NB4 (cell line): ENCODE data around the gene OR6B3.

Experiments used
- DNase-seq: peaks from one replicate; pipeline ENCODE4 v3.0.0; 2010; ENCODE audit warnings: low read depth
- H3K4me3 ChIP-seq: one replicate; pipeline ENCODE4 v1.5.1; 2011; ENCODE audit warnings: mild to moderate bottlenecking, low read depth, low read length, moderate library complexity
- MAX ChIP-seq: IDR thresholded peaks from 2 replicates; pipeline ENCODE4 v1.6.1; 2011; ENCODE audit warnings: low read depth, low read length
- MYC ChIP-seq: IDR thresholded peaks from 2 replicates; pipeline ENCODE4 v1.6.1; 2011; ENCODE audit warnings: low read depth, low read length
- POLR2A ChIP-seq: IDR thresholded peaks from 2 replicates; pipeline ENCODE4 v1.6.1; 2011; ENCODE audit warnings: mild to moderate bottlenecking; ENCODE audit not compliant: insufficient read length; ENCODE audit errors: extremely low read depth
- TF ChIP-seq, protein P1 (sequence below): IDR thresholded peaks from one replicate; pipeline ENCODE4 v1.5.1; 2012; ENCODE audit warnings: low read depth, low read length

Gene OR6B3

GRCh38 chr2:240053173-240054155, at the start of gene OR6B3:
TSS of gene OR6B3 (minus strand) at chr2:240053521.
- TF ChIP-seq MYC = no peak
- no peak for TF ChIP-seq POLR2A
- no peak for TF ChIP-seq MAX
- TF ChIP-seq, protein P1, sequence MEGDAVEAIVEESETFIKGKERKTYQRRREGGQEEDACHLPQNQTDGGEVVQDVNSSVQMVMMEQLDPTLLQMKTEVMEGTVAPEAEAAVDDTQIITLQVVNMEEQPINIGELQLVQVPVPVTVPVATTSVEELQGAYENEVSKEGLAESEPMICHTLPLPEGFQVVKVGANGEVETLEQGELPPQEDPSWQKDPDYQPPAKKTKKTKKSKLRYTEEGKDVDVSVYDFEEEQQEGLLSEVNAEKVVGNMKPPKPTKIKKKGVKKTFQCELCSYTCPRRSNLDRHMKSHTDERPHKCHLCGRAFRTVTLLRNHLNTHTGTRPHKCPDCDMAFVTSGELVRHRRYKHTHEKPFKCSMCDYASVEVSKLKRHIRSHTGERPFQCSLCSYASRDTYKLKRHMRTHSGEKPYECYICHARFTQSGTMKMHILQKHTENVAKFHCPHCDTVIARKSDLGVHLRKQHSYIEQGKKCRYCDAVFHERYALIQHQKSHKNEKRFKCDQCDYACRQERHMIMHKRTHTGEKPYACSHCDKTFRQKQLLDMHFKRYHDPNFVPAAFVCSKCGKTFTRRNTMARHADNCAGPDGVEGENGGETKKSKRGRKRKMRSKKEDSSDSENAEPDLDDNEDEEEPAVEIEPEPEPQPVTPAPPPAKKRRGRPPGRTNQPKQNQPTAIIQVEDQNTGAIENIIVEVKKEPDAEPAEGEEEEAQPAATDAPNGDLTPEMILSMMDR = no peak
- DNase-seq = no peak
- H3K4me3 ChIP-seq = no peak within 1 kb of the TSS

GRCh38 chr2:240098349-240098748, 45.0 kb upstream of the OR6B3 start:
- no peak overlapping the region for H3K4me3 ChIP-seq
- DNase-seq = no peak
- TF ChIP-seq POLR2A (no peak), MYC (no peak), MAX (no peak)
- TF ChIP-seq, protein P1 = no peak

DNA sequence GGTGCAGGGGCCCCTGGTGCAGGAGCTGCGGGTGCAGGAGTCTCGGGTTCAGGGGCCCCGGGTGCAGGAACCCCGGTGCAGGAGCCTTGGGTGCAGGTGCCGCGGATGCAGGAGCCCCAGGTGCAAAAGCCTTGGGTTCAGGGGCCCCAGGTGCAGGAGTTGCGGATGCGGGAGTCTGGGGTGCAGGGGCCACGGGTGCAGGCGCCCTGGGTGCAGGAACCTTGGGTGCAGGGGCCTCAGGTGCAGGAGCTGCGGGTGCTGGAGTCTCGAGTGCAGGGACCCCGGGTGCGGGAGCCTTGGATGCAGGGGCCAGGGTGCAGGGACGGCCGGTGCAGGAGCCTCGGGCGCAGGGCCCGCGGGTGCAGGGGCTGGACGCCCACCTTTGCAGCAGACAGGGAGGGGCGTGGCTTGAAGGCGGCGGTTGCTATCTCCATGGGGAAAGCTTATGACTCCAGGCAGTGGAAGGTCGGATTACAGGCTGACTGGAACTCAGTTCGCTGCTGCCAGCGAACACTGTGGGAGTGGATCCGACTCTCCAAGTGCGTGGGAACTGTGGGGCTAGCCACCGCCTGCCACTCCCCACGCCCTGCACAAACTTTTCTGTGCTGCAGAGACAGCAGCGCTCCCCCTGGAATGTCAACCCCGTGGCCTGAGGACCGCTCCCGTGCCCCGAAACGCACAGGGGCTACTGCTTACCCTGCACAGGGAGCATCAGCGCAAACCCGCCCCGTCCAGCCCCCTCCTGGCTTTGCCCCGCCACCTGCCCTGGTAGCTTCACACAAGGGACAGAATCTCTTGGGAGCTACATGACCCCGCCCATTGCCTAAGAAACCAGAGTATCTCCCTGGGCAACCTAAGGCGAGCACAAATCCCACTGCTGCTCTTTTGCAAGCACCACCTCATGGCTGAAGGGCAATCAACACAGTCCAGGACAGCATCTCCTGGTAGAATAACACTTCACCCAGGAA, 42.5 kb upstream of the OR6B3 start:
- no peak for DNase-seq
- no peak overlapping the region for H3K4me3 ChIP-seq
- no peak for TF ChIP-seq MAX
- TF ChIP-seq POLR2A = no peak
- no peak for TF ChIP-seq MYC
- TF ChIP-seq, protein P1 = no peak

DNA sequence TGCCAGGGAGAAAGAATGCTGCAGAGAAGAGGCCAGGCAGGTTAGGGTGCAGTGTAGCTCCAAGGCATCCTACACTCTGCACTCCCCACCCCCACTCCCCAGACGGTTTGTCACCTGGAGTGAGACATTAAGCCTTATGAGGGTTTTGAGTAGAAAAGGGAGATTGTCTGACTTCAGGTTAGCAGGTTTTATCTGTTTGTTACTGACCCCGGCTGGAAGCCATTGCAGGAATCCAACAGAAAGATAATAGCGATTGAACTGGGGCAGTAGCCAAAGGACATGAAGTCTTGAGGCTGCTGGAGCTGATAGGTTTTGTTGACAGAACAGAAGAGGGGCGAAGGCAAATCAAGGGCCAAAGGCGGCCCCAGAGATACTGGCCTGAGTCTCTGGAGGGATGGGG, 36.0 kb upstream of the OR6B3 start:
- no peak for TF ChIP-seq POLR2A
- no peak for DNase-seq
- no peak overlapping the region for H3K4me3 ChIP-seq

GRCh38 chr2:240086563-240086962, 33.2 kb upstream of the OR6B3 start:
- TF ChIP-seq, protein P1 = no peak
- TF ChIP-seq MAX (no peak), MYC (no peak), POLR2A (no peak)
- no peak for DNase-seq
- H3K4me3 ChIP-seq = no peak overlapping the region

- no peak for TF ChIP-seq POLR2A
- TF ChIP-seq, protein P1 = no peak
- no peak for TF ChIP-seq MAX
- no peak for TF ChIP-seq MYC
- no peak for DNase-seq
- no peak overlapping the region for H3K4me3 ChIP-seq
Observed at GRCh38 chr2:240078631-240079030, 25.3 kb upstream of the OR6B3 start.
